Endothelial cell (in vitro differentiated cells): Measurements from ENCODE around the gene PRR5. TPM values are rescaled to one million over a fixed set of nuclear protein-coding genes. Genes with fewer than 3 reads are reported as not detected.

Experiments
- DNase-seq: peaks from one replicate; pipeline ENCODE4 v3.0.0; 2021; ENCODE audit warnings: low spot score
- H3K27ac Mint-ChIP-seq: one replicate; pipeline ENCODE4 v1.8.0; 2021; ENCODE audit warnings: mixed read lengths, inconsistent platforms; ENCODE audit not compliant: unreplicated experiment
- H3K27me3 Mint-ChIP-seq: one replicate; pipeline ENCODE4 v1.8.0; 2021; ENCODE audit warnings: mild to moderate bottlenecking, moderate library complexity, mixed read lengths, inconsistent platforms; ENCODE audit not compliant: unreplicated experiment
- H3K36me3 Mint-ChIP-seq: one replicate; pipeline ENCODE4 v1.8.0; 2021; ENCODE audit warnings: mild to moderate bottlenecking, low read depth, mixed read lengths, inconsistent platforms; ENCODE audit not compliant: unreplicated experiment
- H3K4me1 Mint-ChIP-seq: one replicate; pipeline ENCODE4 v1.8.0; 2021; ENCODE audit warnings: mild to moderate bottlenecking, mixed read lengths, inconsistent platforms; ENCODE audit not compliant: unreplicated experiment
- H3K4me3 Mint-ChIP-seq: one replicate; pipeline ENCODE4 v1.8.0; 2021; ENCODE audit warnings: mild to moderate bottlenecking, mixed read lengths, inconsistent platforms; ENCODE audit not compliant: unreplicated experiment
- H3K9me3 Mint-ChIP-seq: one replicate; pipeline ENCODE4 v1.8.0; 2021; ENCODE audit warnings: mixed read lengths, inconsistent platforms; ENCODE audit not compliant: unreplicated experiment
- CTCF ChIP-seq: fragments of 200-600 bp; sonication (generic); IDR thresholded peaks from one replicate; pipeline ENCODE4 v1.5.0; 2021; ENCODE audit warnings: antibody characterized with exemption; ENCODE audit not compliant: unreplicated experiment
- total RNA-seq: library from RNA; stranded (reverse); fragmentation: NEBNext Ultra II Directional; extraction: Animal tissue kit (Norgen Biotek cat#: 25700); gene quantifications from one replicate; pipeline ENCODE4 v1.2.1, GENCODE V29; 2021; ENCODE audit not compliant: unreplicated experiment

PRR5 gene
- total RNA-seq, 1 donor from 2014 or later: 40.5 TPM

- Mint-ChIP-seq H3K36me3 (no peaks in the 10 kb centered on the region), H3K4me1 (peaks cover 14% of the 10 kb centered on the region), H3K27me3 (peaks cover 11% of the 10 kb centered on the region), H3K9me3 (no peaks in the 10 kb centered on the region), H3K4me3 (no peak overlapping the region), H3K27ac (peak overlapping the region; percentile 48)
- no peak for TF ChIP-seq CTCF
- DNase-seq: no peak
Observed at GRCh38 chr22:44660051-44660830, 41.8 kb upstream of the PRR5 start.

- no peak for DNase-seq
- Mint-ChIP-seq H3K4me3 (no peak overlapping the region), H3K36me3 (no peaks in the 10 kb centered on the region), H3K27ac (no peak overlapping the region), H3K9me3 (no peaks in the 10 kb centered on the region), H3K4me1 (peaks cover 18% of the 10 kb centered on the region), H3K27me3 (peaks cover 11% of the 10 kb centered on the region)
- TF ChIP-seq CTCF: no peak
Observed at GRCh38 chr22:44661070-44661469, 40.9 kb upstream of the PRR5 start.

GRCh38 chr22:44661659-44662569, 40.1 kb upstream of the PRR5 start:
- H3K36me3 Mint-ChIP-seq: no peaks in the 10 kb centered on the region
- no peak for DNase-seq
- TF ChIP-seq CTCF: no peak
- no peak overlapping the region for H3K27ac Mint-ChIP-seq
- H3K9me3 Mint-ChIP-seq: no peaks in the 10 kb centered on the region
- no peak overlapping the region for H3K4me3 Mint-ChIP-seq
- H3K4me1 Mint-ChIP-seq: peaks cover 18% of the 10 kb centered on the region
- peaks cover 11% of the 10 kb centered on the region for H3K27me3 Mint-ChIP-seq

- Mint-ChIP-seq H3K4me1 (peaks cover 17% of the 10 kb centered on the region), H3K27me3 (peaks cover 11% of the 10 kb centered on the region), H3K27ac (no peak overlapping the region)
Observed at GRCh38 chr22:44663256-44663999, 38.6 kb upstream of the PRR5 start.

More at GRCh38 chr22:44663256-44663999, 38.6 kb upstream of the PRR5 start:
- no peaks in the 10 kb centered on the region for H3K9me3 Mint-ChIP-seq
- no peak for TF ChIP-seq CTCF
- H3K36me3 Mint-ChIP-seq: no peaks in the 10 kb centered on the region
- no peak overlapping the region for H3K4me3 Mint-ChIP-seq
- no peak for DNase-seq
